D341Med (cell line): ENCODE data around the gene ATRNL1.
A peak's percentile ranks its signal among the peaks of the same experiment; 100 is the strongest.
"Not testable (repeated sequence)": the region's sequence is repeated elsewhere in the genome, so short reads cannot be mapped to it uniquely, and the experiment has no call there.

Experiments
- DNase-seq: peaks from one replicate; pipeline ENCODE4 v3.0.0; 2012; ENCODE audit warnings: low spot score

ATRNL1 gene

GRCh38 chr10:115222039-115222438, 128.9 kb downstream of the ATRNL1 start:
- no peak for DNase-seq

GRCh38 chr10:115239761-115240160, 146.6 kb downstream of the ATRNL1 start:
- no peak for DNase-seq

DNA sequence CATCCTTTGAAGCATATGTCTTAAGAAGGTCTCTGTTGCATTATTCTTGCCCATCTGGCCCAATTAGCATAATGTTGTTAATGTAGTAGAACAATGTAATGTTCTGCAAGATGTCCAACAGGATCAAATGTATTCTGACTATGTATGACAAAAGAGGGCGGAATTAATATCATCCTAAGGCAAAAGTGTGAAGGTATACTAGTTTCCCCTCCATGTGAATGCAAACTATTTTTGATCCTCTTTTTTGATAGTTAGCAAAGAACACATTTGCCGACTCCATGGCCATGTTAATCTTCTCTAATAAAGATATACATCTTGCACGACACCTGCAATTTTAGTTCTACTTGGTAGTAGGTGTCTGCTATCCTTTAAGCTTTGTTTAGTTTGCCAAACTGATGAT, 157.6 kb downstream of the ATRNL1 start:
- no peak for DNase-seq

- not testable (repeated sequence) for DNase-seq
Measured at GRCh38 chr10:115253765-115254164, 160.6 kb downstream of the ATRNL1 start.

DNA sequence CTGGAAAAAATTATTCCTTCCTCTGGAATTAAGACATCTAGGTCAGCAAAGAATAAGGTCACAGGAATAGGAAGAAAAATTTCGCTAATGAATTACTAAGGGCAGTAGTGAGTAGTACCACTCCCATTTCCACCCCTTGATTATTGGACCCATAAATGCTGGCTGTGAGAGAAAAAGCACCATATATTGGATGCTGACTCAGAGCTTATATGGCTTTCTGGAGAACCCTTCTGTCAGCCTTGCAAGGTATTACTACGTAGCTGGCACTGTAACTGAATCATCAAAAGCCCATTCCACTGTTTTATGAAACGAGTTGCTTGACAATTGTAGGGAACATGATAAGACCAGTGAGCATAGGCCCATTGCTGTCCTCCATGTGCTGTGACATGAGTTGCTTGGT, 179.3 kb downstream of the ATRNL1 start:
- DNase-seq, result no peak

- no peak for DNase-seq
Measured at GRCh38 chr10:115278294-115278693, 185.1 kb downstream of the ATRNL1 start.

- DNase-seq, result no peak
Measured at GRCh38 chr10:115295213-115295805, 202.1 kb downstream of the ATRNL1 start.

DNA sequence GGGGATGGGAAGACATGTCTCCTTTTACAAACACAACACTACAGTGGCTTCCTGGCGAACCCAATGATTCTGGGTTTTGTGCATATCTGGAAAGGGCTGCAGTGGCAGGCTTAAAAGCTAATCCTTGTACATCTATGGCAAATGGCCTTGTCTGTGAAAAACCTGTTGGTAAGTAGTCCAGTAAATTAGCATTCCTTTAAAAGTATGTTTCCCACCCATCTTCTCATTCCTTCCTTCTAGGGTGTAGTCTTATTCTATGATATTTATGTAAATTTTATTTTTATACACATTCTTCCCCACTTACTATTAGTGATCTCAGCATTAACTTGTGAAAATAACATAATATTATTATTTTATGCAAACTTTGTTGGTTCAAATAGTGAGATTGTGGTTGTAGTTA, 206.9 kb downstream of the ATRNL1 start:
- no peak for DNase-seq

DNA sequence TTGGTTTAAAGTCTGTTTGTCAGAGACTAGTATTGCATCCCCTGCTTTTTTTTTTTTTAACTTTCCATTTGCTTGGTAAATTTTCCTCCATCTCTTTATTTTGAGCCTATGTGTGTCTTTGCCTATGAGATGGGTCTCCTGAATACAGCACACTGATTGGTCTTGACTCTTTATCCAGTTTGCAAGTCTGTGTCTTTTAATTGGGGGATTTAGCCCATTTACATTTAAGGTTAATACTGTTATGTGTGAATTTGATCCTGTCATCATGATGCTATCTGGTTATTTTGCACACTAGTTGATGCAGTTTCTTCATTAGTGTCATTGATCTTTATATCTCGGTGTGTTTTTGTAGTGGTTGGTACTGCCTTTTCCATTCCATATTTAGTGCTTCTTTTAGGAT, 226.5 kb downstream of the ATRNL1 start:
- DNase-seq, result not testable (repeated sequence)

DNA sequence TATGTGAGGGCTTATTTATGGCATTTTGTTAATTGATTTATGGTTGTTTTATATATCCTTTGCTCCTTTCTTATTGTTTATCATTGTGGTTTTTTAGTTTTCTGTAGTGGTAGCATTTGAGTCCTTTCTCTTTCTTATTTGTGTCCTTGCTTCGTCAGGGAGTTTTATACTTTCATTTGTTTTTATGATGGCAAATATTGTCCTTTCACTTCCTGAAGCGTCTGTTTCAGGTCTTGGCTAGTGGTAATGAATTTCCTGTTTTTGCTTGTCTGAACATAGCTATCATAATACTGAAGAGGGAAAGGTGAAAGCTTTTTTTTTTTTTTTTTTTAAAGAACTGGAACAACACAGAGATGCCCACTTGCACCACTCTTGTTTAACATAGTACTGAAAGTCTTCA, 228.2 kb downstream of the ATRNL1 start:
- no peak for DNase-seq

- DNase-seq, result no peak
Measured at GRCh38 chr10:115328331-115328730, 235.2 kb downstream of the ATRNL1 start.

GRCh38 chr10:115335366-115335765, 242.2 kb downstream of the ATRNL1 start:
- DNase-seq, result no peak

DNA sequence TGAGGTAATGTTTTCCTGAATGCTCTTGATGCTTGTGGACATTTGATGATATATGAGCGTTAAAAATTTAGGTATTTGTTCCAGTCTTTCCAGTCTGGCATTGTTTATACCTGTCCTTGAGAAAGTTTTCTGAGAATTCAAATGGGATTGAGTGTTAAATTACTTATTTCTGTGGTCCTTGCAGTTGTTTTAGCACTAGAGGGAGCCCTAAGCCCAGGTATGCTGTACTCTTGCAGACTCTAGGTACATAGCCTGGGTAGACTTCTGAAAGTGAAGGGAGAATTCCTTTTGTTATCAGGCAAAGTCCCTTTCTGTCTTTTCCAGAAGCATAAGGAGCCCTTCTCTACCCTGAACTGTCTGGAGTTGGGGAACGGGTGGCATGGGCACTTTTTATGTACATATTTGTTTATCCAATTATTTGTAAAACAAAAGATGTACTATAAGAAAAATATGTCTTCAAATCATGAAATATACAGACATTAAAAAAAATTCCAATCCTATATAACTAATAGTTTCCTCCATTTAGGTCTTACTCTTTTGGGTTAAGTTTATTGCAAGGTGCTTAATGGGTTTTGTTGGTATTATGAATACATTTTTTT, 262.1 kb downstream of the ATRNL1 start:
- peak; percentile 30 for DNase-seq

GRCh38 chr10:115367920-115368319, 274.8 kb downstream of the ATRNL1 start:
- DNase-seq, result not testable (repeated sequence)

GRCh38 chr10:115379064-115379463, 285.9 kb downstream of the ATRNL1 start:
- no peak for DNase-seq

DNA sequence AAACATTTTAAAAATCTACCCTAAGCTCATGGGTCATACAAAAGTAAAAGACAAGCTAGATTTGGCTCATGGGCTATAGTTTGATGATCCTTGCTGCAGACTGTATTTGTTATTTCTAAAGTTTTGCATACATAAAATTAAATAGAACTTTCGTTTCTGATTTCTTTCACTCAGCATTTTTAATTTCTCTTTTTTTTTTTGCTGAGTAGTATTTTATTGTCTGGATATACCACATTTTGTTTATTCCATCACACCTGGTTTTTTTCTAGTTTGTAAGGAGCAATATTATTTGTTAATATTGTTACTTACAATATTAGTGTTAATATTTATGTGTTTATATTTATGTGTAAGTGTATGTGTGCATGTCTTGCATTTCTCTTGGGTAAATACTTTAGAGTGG, 291.5 kb downstream of the ATRNL1 start:
- DNase-seq, result no peak

DNA sequence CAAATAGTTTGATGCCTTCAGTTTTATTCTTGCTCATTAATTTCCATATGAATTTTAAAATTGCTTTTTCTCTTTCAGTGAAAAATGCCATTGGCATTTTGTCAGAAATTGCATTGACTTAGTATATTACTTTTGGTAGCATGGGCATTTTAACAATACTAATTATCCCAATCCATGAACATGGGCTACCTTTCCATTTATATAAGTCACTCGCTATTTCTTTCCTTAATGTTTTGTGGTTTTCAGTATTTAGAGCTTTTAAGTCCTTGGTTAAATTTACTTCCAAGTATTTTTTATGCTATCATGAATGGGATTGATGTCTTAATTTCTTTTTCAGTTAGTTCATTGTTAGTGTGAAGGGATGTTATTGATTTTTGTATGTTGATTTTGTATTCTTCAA, 297.4 kb downstream of the ATRNL1 start:
- no peak for DNase-seq

- no peak for DNase-seq
Measured at GRCh38 chr10:115398026-115398425, 304.9 kb downstream of the ATRNL1 start.

DNA sequence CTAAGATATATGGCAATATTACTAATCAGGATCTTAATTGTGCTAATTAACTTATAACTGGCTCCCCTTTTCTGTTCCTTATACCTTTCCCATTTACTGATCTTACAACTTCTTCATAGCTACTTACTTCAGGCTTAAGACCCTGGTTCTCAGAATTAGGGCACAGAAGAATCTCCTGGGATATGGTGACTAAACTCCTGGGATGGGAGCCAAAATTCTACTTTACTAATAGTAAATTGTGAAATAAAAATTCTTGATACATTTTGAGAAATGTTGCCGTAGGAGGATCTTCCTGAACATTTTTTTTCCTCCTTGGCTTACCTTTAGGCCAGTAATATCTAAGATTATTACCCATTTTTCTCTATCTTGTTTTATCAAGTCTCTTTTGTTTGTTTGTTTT, 309.5 kb downstream of the ATRNL1 start:
- no peak for DNase-seq

- DNase-seq, result not testable (repeated sequence)
Measured at GRCh38 chr10:115405838-115406237, 312.7 kb downstream of the ATRNL1 start.

DNA sequence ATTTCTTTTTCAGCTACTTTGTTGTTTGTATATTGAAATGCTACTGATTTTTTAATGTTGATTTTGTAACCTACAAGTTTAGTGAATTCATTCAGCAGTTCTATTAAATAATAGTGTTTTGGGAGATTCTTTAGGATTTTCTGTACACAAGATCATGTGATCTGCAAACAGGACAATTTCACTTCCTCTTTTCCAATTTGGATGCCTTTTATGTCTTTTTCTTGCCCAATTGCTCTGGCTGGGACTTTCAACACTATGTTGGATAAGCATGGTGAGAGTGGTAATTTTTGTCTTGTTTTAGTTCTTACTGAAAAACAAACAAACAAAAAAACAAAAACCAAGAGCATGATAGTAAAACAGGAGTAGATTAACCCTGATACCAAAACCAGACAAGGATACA, 316.2 kb downstream of the ATRNL1 start:
- no peak for DNase-seq

- DNase-seq, result peak; percentile 11
Measured at GRCh38 chr10:115417585-115418265, 324.6 kb downstream of the ATRNL1 start.

- no peak for DNase-seq
Measured at GRCh38 chr10:115422624-115423023, 329.5 kb downstream of the ATRNL1 start.

DNA sequence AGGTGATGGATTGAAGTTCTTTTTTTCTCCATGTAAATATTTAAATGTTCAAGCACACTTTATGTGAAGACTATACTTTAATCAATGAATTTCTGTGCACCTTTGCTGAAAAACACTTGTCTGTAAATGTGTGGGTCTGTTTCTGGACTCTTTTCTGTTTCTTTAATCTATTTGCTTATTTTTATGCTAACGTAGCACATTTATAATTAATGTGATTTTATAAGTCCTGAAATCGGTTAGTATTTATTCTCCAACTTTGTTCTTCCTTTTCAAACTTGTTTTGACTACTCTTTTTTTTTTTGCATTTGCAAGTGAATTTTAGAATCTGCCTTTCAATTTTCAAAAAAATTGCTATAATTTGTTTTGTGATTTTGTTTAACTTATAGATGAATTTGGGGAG, 334.4 kb downstream of the ATRNL1 start:
- no peak for DNase-seq
